ENCODE measurements around the gene CYP2F1.

DNA sequence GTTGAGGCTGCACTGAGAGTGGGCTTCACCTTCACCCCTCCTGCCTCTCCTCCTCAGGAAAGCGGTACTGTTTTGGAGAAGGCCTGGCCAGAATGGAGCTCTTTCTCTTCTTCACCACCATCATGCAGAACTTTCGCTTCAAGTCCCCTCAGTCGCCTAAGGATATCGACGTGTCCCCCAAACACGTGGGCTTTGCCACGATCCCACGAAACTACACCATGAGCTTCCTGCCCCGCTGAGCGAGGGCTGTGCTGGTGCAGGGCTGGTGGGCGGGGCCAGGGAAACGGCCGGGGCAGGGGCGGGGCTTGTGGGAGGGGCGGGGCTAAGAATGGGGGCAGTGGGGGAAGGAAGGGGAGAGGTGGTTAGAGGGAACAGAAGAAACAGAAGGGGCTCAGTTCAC lies 18.5 kb upstream of the CYP2F1 start:
- TF ChIP-seq, protein P1, sequence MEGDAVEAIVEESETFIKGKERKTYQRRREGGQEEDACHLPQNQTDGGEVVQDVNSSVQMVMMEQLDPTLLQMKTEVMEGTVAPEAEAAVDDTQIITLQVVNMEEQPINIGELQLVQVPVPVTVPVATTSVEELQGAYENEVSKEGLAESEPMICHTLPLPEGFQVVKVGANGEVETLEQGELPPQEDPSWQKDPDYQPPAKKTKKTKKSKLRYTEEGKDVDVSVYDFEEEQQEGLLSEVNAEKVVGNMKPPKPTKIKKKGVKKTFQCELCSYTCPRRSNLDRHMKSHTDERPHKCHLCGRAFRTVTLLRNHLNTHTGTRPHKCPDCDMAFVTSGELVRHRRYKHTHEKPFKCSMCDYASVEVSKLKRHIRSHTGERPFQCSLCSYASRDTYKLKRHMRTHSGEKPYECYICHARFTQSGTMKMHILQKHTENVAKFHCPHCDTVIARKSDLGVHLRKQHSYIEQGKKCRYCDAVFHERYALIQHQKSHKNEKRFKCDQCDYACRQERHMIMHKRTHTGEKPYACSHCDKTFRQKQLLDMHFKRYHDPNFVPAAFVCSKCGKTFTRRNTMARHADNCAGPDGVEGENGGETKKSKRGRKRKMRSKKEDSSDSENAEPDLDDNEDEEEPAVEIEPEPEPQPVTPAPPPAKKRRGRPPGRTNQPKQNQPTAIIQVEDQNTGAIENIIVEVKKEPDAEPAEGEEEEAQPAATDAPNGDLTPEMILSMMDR (conservative IDR thresholded peaks at IDR 0.05), result no peak
- no peak for TF ChIP-seq ZFX (IDR thresholded peaks at IDR 0.05)
